Ovary (tissue), 3 donors: ENCODE results near the gene TPGS1.

Experiments
- POLR2A ChIP-seq: fragments of 450-650 bp; IDR thresholded peaks from one replicate; pipeline ENCODE4 v1.6.1; 2017; ENCODE audit warnings: antibody characterized with exemption, mild to moderate bottlenecking, moderate library complexity
- TF ChIP-seq, protein P1 (sequence below), 3 donors: fragments of 450-650 bp in 2 of 3; fragments of 200-600 bp in 1 of 3; IDR thresholded peaks; one replicate each; pipeline versions ENCODE4 v1.5.1 to v1.8.0; 2016 to 2022; ENCODE audit warnings: antibody characterized with exemption in 3 of 3, mild to moderate bottlenecking in 1 of 3
- donor health status: DM: no; HTN: no; CAD: no.

DNA sequence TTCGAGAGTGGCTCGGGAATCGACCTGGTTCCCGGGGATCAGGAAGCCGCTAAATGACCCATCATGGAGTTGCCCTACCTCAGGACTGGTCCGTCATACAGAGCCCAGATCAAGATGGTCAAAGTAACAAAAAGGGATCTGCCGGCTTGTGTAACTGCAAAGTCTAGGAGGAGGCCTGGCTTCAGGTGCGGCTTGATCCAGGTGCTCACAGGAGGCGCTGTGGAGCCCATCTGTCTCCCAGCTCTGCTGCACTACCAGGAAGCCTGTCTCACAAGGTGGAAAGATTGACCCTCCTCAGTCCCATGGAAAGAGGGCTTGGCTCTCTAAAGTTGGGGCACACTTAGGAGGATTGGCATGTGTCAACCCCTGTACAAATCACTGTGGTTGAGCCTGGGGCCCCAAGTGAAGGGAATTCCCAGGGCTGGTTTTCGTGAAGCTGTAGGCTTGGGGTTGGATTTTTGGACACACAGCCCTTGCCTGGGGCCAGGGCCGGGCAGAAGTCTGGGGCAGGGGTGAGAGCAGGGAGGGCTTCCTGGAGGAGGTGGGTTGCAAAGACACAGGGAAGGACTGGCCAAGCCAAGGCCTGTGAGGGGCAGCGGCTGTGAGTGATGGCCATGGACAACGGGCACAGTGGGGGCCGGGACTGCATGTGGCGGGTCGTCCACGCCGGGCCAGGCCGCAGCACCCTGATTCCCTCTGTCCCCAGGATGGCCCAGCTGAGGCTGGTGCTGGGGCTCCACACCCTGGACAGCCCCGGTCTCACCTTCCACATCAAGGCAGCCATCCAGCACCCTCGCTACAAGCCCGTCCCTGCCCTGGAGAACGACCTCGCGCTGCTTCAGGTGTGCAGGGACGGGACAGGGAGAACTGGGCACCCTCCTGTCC is 40.8 kb downstream of the TPGS1 start:
- TF ChIP-seq, protein P1, sequence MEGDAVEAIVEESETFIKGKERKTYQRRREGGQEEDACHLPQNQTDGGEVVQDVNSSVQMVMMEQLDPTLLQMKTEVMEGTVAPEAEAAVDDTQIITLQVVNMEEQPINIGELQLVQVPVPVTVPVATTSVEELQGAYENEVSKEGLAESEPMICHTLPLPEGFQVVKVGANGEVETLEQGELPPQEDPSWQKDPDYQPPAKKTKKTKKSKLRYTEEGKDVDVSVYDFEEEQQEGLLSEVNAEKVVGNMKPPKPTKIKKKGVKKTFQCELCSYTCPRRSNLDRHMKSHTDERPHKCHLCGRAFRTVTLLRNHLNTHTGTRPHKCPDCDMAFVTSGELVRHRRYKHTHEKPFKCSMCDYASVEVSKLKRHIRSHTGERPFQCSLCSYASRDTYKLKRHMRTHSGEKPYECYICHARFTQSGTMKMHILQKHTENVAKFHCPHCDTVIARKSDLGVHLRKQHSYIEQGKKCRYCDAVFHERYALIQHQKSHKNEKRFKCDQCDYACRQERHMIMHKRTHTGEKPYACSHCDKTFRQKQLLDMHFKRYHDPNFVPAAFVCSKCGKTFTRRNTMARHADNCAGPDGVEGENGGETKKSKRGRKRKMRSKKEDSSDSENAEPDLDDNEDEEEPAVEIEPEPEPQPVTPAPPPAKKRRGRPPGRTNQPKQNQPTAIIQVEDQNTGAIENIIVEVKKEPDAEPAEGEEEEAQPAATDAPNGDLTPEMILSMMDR (IDR thresholded peaks at IDR 0.05): no peak
- TF ChIP-seq POLR2A: no peak
